GM23338 (cell line): Measurements from ENCODE around the gene CRBN. TPM values are rescaled to one million over a fixed set of nuclear protein-coding genes. Genes with fewer than 3 reads are reported as not detected.

ENCODE experiments used
- ATAC-seq: fragments of 200-7000 bp; cut with Tn5 transposase; 3 replicates; pipeline ENCODE4 v1.9.1; 2020
- DNase-seq: peaks from one replicate; pipeline ENCODE4 v3.0.0-alpha.2; 2015; ENCODE audit warnings: low spot score
- H2AFZ ChIP-seq: fragments of 200-600 bp; sonication (generic); 2 replicates; pipeline ENCODE4 v1.8.0; 2016; ENCODE audit warnings: antibody characterized with exemption, mild to moderate bottlenecking, moderate library complexity
- H3F3A ChIP-seq: fragments of 200-600 bp; sonication (generic); replicated peaks from 2 replicates; pipeline ENCODE4 v1.8.0; 2017; ENCODE audit warnings: antibody characterized with exemption, mixed run types, low read depth
- H3K27ac ChIP-seq: fragments of 200-600 bp; sonication (generic); 2 replicates; pipeline ENCODE4 v1.6.1; 2016; ENCODE audit warnings: low read depth
- H3K27me3 ChIP-seq: fragments of 200-600 bp; sonication (generic); 2 replicates; pipeline ENCODE4 v1.8.0; 2016; ENCODE audit warnings: mild to moderate bottlenecking, mixed run types, moderate library complexity; ENCODE audit not compliant: insufficient read depth
- H3K36me3 ChIP-seq: fragments of 200-600 bp; sonication (generic); 2 replicates; pipeline ENCODE4 v1.8.0; 2016; ENCODE audit warnings: mild to moderate bottlenecking; ENCODE audit not compliant: insufficient read depth
- H3K4me1 ChIP-seq: fragments of 200-600 bp; sonication (generic); 2 replicates; pipeline ENCODE4 v1.8.0; 2016; ENCODE audit warnings: mild to moderate bottlenecking, moderate library complexity; ENCODE audit not compliant: insufficient read depth
- H3K4me2 ChIP-seq: fragments of 200-600 bp; sonication (generic); 2 replicates; pipeline ENCODE4 v1.7.1; 2017; ENCODE audit warnings: mixed run types
- H3K4me3 ChIP-seq: fragments of 200-600 bp; sonication (generic); 2 replicates; pipeline ENCODE4 v1.6.1; 2016; ENCODE audit warnings: mixed run types
- H3K79me2 ChIP-seq: fragments of 200-600 bp; sonication (generic); replicated peaks from 2 replicates; pipeline ENCODE4 v1.8.0; 2017; ENCODE audit warnings: mild to moderate bottlenecking; ENCODE audit not compliant: insufficient read depth
- H3K9me2 ChIP-seq: fragments of 200-600 bp; sonication (generic); 2 replicates; pipeline ENCODE4 v1.8.0; 2017; ENCODE audit not compliant: insufficient read depth
- H4K20me1 ChIP-seq: fragments of 200-600 bp; sonication (generic); replicated peaks from 2 replicates; pipeline ENCODE4 v1.8.0; 2017; ENCODE audit warnings: mild to moderate bottlenecking; ENCODE audit not compliant: insufficient read depth
- H3K27ac Mint-ChIP-seq: 2 replicates; pipeline ENCODE4 v1.8.0; 2020; ENCODE audit warnings: inconsistent platforms, mild to moderate bottlenecking, moderate library complexity, mixed read lengths
- H3K27me3 Mint-ChIP-seq: 3 replicates; pipeline ENCODE4 v1.8.0; 2022; ENCODE audit warnings: low read depth, mild to moderate bottlenecking, moderate library complexity, mixed read lengths, inconsistent platforms; ENCODE audit not compliant: insufficient read depth, poor library complexity
- H3K36me3 Mint-ChIP-seq: 3 replicates; pipeline ENCODE4 v1.8.0; 2021; ENCODE audit warnings: low read depth, mild to moderate bottlenecking, inconsistent platforms, moderate library complexity, mixed read lengths
- H3K4me1 Mint-ChIP-seq: 3 replicates; pipeline ENCODE4 v1.8.0; 2020; ENCODE audit warnings: mild to moderate bottlenecking, inconsistent platforms, mixed read lengths
- H3K4me3 Mint-ChIP-seq: 3 replicates; pipeline ENCODE4 v1.8.0; 2021; ENCODE audit warnings: moderate library complexity, mild to moderate bottlenecking, inconsistent platforms, mixed read lengths
- H3K9me3 Mint-ChIP-seq: 3 replicates; pipeline ENCODE4 v1.8.0; 2020; ENCODE audit warnings: moderate library complexity, mild to moderate bottlenecking, inconsistent platforms, mixed read lengths
- CREB1 ChIP-seq: fragments of 250-450 bp; sonication (Bioruptor Pico); IDR thresholded peaks from 2 replicates; pipeline ENCODE4 v1.5.0; 2020; ENCODE audit warnings: low read depth, mild to moderate bottlenecking, moderate library complexity
- CTCF ChIP-seq, 2 experiments: fragments of 200-600 bp in 1 of 2; sonication (generic) in 1 of 2; conservative IDR thresholded peaks; 2 replicates each; pipeline versions ENCODE4 v1.5.1 to v1.6.1; 2016 to 2017; ENCODE audit warnings: antibody characterized with exemption in 2 of 2, low read depth in 2 of 2, mild to moderate bottlenecking in 2 of 2, moderate library complexity in 1 of 2
- ETS1 ChIP-seq: IDR thresholded peaks from 2 replicates; pipeline ENCODE4 v1.6.1; 2016; ENCODE audit warnings: antibody characterized with exemption
- EZH2 ChIP-seq: fragments of 200-600 bp; sonication (generic); IDR thresholded peaks from one replicate; pipeline ENCODE4 v1.8.0; 2017; ENCODE audit warnings: antibody characterized with exemption, mild to moderate bottlenecking, low read depth; ENCODE audit not compliant: unreplicated experiment
- EZH2phosphoT487 ChIP-seq: fragments of 200-600 bp; sonication (generic); IDR thresholded peaks from one replicate; pipeline ENCODE4 v1.8.1; 2018; ENCODE audit warnings: antibody characterized with exemption; ENCODE audit not compliant: unreplicated experiment
- JUNB ChIP-seq: IDR thresholded peaks from one replicate; pipeline ENCODE4 v1.6.1; 2016; ENCODE audit warnings: antibody characterized with exemption; ENCODE audit not compliant: unreplicated experiment
- NANOG ChIP-seq: IDR thresholded peaks from 2 replicates; pipeline ENCODE4 v1.6.1; 2016; ENCODE audit warnings: antibody characterized with exemption, borderline replicate concordance
- POLR2AphosphoS5 ChIP-seq: IDR thresholded peaks from 2 replicates; pipeline ENCODE4 v1.6.1; 2016; ENCODE audit warnings: antibody characterized with exemption, low read depth
- STAT1 ChIP-seq: IDR thresholded peaks from one replicate; pipeline ENCODE4 v1.6.1; 2016; ENCODE audit warnings: antibody characterized with exemption; ENCODE audit not compliant: unreplicated experiment
- ZNF114 ChIP-seq: fragments of 250-450 bp; sonication (Bioruptor Pico); IDR thresholded peaks from 2 replicates; pipeline ENCODE4 v1.5.0; 2020; ENCODE audit warnings: mild to moderate bottlenecking, moderate library complexity
- ZNF331 ChIP-seq: fragments of 250-450 bp; sonication (Bioruptor Pico); IDR thresholded peaks from 2 replicates; pipeline ENCODE4 v1.5.0; 2020; ENCODE audit warnings: low read depth, mild to moderate bottlenecking, moderate library complexity
- ZNF462 ChIP-seq: fragments of 250-450 bp; sonication (Bioruptor Pico); IDR thresholded peaks from 2 replicates; pipeline ENCODE4 v1.5.0; 2020; ENCODE audit warnings: mild to moderate bottlenecking, moderate library complexity
- polyA plus RNA-seq: library from polyadenylated mRNA; unstranded; fragments of >200 nt; fragmentation: Nextera tagmentation; extraction: Ambion mirVana; gene quantifications from 2 replicates; pipeline ENCODE4 v1.2.1, GENCODE V29; 2016
- total RNA-seq: library from RNA; depleted of rRNA; stranded (reverse); fragments of >200 nt; shearing (Covaris generic); gene quantifications from 2 replicates; pipeline ENCODE4 v1.2.3, GENCODE V29; 2014
- TF ChIP-seq, protein P1 (sequence below): IDR thresholded peaks from one replicate; pipeline ENCODE4 v1.6.1; 2018; ENCODE audit warnings: antibody characterized with exemption; ENCODE audit not compliant: unreplicated experiment

The CRBN gene
- total and polyA plus RNA-seq, 2 experiments from 2014 or later: 33.6 to 41.7 TPM

GRCh38 chr3:3212781-3213440 is 33.4 kb upstream of the CRBN start:
- Mint-ChIP-seq H3K4me3 (no peak overlapping the region), H3K36me3 (peaks cover 27% of the 10 kb centered on the region), H3K27me3 (peaks cover 2% of the 10 kb centered on the region), H3K27ac (no peak overlapping the region), H3K4me1 (no peaks in the 10 kb centered on the region), H3K9me3 (peaks cover 92% of the 10 kb centered on the region)
- H3F3A ChIP-seq: no peaks in the 10 kb centered on the region
- no peaks in the 10 kb centered on the region for H3K79me2 ChIP-seq
- no peak overlapping the region for H3K27ac ChIP-seq
- no peaks in the 10 kb centered on the region for H3K36me3 ChIP-seq
- no peaks in the 10 kb centered on the region for H3K9me2 ChIP-seq
- no peaks in the 10 kb centered on the region for H3K27me3 ChIP-seq
- H4K20me1 ChIP-seq: no peaks in the 10 kb centered on the region
- H3K4me1 ChIP-seq: no peaks in the 10 kb centered on the region
- no peak overlapping the region for H3K4me3 ChIP-seq
- TF ChIP-seq, protein P1, sequence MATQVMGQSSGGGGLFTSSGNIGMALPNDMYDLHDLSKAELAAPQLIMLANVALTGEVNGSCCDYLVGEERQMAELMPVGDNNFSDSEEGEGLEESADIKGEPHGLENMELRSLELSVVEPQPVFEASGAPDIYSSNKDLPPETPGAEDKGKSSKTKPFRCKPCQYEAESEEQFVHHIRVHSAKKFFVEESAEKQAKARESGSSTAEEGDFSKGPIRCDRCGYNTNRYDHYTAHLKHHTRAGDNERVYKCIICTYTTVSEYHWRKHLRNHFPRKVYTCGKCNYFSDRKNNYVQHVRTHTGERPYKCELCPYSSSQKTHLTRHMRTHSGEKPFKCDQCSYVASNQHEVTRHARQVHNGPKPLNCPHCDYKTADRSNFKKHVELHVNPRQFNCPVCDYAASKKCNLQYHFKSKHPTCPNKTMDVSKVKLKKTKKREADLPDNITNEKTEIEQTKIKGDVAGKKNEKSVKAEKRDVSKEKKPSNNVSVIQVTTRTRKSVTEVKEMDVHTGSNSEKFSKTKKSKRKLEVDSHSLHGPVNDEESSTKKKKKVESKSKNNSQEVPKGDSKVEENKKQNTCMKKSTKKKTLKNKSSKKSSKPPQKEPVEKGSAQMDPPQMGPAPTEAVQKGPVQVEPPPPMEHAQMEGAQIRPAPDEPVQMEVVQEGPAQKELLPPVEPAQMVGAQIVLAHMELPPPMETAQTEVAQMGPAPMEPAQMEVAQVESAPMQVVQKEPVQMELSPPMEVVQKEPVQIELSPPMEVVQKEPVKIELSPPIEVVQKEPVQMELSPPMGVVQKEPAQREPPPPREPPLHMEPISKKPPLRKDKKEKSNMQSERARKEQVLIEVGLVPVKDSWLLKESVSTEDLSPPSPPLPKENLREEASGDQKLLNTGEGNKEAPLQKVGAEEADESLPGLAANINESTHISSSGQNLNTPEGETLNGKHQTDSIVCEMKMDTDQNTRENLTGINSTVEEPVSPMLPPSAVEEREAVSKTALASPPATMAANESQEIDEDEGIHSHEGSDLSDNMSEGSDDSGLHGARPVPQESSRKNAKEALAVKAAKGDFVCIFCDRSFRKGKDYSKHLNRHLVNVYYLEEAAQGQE: no peak
- TF ChIP-seq EZH2 (no peak), CTCF (conservative IDR thresholded peaks at IDR 0.05; ENCODE audit: low read depth in 2 of 2) (no peak), NANOG (no peak), ZNF331 (no peak), EZH2phosphoT487 (no peak), STAT1 (no peak), CREB1 (CRISPR knock-in tag) (no peak), POLR2AphosphoS5 (no peak), ZNF462 (no peak), JUNB (no peak), ZNF114 (CRISPR knock-in tag) (no peak), ETS1 (no peak)
- no peak for ATAC-seq
- H2AFZ ChIP-seq: no peak overlapping the region
- H3K4me2 ChIP-seq: no peak overlapping the region
- no peak for DNase-seq
